HG02678 (cell line): Measurements from ENCODE around the gene HDDC3.

Experiments
- ATAC-seq: cut with Tn5 transposase; IDR thresholded peaks from one replicate; pipeline ENCODE4 v1.9.1; 2021; ENCODE audit warnings: mild to moderate bottlenecking, moderate library complexity; ENCODE audit not compliant: unreplicated experiment

HDDC3 gene, protein sequence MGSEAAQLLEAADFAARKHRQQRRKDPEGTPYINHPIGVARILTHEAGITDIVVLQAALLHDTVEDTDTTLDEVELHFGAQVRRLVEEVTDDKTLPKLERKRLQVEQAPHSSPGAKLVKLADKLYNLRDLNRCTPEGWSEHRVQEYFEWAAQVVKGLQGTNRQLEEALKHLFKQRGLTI

DNA sequence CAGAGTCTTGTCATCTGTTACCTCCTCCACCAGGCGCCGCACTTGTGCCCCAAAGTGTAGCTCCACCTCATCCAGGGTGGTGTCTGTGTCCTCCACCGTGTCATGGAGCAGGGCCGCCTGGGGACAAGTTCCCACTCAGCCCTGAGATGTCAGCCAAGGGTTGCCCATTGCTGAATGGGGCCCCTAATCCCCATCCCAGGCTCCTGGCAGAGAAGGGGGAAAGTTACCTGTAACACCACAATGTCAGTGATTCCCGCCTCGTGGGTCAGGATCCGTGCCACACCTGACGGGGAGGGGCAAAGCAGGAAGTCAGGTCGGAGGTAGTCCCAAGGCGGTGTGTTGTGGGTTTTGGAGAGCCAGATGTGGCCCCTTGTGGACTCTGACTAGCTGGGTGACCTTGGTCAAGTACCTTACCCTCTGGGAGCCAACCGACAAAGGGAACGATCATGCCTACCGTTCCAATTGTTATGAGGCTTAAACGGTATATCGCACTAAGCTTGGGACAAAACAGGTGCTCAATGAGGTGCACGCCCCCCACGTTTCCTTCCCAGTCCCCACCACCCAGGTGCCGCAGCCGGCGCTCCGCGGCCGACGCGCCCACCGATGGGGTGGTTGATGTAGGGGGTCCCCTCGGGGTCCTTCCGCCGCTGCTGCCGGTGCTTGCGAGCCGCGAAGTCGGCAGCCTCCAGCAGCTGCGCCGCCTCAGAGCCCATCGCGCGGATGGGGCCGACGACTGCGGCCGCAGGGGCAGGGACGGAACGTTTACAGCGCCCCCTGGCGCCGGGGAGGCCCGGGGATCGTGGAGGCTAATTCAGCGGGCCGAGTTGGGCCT, at the start of gene HDDC3:
Gene HDDC3 (minus strand): TSS at position 722 of the 832 bp plus-strand sequence. CDS start 9 bp downstream, at position 713.
- peak; percentile 47 for ATAC-seq

DNA sequence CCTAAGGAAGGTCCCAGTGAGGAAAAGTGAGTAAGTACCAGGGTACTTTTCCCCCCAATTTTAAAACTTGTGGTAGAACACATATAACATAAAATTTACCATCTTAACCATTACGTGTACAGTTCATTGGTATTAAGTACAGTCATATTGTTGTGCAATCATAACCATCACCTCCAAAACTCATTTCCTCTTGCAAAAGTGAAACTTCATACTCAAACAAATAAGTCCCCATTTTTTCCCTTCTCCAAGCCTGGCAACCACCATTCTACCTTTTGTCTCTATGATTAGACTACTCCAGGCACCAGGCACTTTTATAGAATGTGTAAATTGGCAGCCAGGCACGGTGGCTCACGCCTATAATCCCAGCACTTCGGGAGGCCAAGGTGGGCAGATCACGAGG, 49.8 kb upstream of the HDDC3 start:
- peak; percentile 41 for ATAC-seq

DNA sequence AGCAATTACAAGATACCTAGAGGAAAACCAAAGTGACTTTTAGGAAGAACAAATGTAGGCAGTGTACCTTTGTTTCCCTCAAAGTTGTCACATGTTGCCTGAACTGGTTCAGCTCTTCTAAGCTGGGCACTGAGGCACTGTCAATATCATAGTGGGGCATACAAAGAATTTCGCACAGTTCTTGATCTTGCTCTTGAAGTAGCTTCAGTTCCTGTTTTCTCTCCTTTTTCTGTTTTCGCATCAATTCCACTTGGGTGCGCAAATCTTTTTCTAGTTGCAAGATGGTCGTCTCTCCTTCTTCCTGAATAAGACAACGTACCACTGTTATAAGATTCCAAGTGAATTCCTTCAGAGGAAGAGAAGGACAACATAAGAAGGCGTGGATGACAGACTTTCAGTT, 49.3 kb upstream of the HDDC3 start:
- ATAC-seq: peak; percentile 68

DNA sequence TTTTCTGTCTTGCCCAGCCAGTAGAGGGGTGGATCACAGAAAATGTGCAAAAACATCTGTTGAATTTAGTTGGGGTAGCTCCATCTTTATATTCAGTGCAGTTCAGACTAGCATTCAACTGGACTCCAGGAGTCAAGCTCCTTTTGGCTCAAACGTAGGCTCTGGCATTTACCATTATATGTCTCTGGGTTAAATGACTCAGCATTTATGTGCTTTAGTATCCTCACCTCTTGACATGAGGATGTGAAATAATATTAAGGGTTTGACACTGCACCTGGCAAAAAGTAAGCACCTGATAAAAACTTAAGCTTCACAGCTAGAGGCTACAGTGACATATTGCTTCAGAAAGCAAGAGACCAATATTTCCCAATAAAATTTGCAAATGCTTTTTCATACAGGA, 47.2 kb upstream of the HDDC3 start:
- ATAC-seq: no peak

DNA sequence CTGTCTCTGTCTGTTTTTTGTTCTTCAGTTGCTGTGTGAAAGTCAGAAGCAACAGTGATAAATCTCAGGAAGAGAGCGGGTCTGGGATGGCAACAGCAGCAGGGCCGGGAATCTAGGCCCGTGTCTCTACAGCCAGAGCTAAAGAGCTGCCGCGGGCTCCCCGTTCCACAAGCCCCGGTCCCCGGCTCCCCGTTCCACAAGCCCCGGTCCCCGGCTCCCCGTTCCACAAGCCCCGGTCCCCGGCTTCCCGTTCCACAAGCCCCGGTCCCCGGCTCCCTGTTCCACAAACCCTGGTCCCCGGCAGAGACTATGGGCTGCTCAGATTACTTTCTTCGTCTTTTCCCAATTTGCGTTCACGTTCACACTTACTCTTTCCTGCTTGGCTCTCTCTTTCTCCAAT, 41.9 kb upstream of the HDDC3 start:
- ATAC-seq: no peak

DNA sequence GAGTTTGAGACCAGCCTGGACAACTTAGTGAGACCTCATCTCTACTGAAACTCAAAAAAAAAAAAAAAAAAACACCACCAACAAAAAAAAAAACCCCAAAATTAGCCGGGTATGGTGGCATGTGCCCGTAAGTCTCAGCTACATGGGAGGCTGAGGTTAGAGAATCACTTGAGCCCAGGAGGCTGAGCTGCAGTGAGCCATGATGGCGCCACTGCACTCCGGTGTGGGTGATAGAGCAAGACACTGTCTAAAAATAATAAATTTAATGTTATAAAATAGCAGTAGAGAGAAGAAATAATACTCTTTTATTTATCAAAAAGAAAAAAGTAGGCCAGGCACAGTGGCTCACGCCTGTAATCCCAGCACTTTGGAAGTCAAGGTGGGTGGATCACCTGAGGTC, 39.8 kb upstream of the HDDC3 start:
- no peak for ATAC-seq

DNA sequence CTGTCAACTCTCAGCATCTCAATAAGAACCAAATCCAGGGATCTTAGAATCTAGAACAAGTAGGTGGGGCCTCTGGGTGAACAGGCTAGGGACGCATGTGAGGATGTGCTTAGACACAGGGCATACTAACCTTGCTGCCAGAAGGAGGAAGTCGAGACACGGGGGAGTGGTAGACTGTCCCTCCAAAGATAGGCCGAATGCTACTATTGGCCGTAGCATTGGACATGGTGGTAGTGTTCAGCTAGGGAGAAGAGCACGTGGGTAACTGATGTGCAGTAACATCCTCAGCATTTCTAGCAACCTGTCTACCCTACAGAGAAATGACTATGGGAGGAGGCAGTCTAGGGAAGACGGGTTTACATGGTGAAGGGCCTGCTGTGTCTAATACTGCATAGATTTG, 37.9 kb upstream of the HDDC3 start:
- ATAC-seq: no peak

DNA sequence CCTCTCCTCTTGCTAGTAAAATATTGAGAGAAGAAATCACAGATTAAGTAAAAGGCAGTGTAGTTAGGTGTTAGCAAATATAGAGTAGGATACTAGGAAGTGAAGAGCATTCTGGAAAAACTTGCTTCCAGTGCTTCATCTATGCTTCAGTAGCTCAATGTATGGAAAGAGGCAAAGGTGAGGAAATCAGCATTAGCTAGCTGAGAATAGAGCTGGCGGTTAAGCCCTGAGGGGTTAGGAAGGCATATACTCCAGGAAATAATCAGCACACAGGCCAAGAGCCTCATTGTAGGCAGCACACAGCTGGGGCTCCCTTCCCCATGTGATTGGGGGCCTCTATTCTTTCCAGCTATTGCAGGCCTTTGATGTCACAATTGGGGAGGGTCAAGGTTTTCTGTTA, 36.1 kb upstream of the HDDC3 start:
- no peak for ATAC-seq

DNA sequence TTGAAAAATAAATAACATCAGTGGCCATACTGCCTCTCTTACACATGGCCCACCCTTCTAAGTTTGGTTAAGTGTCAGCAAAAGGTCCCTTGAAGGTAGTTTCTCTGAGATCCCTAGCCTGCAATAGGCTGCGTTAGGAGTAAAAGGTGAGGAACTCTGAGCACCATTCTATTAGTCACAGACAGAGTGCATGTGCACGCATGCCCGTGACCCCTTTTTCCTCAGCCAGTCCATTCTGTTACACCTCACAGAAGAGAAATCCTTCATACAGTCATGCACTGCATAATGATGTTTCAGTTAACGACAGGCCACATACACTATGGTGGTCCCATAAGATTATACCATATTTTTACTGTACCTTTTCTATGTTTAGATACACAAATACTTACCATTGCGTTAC, 34.9 kb upstream of the HDDC3 start:
- ATAC-seq: no peak

DNA sequence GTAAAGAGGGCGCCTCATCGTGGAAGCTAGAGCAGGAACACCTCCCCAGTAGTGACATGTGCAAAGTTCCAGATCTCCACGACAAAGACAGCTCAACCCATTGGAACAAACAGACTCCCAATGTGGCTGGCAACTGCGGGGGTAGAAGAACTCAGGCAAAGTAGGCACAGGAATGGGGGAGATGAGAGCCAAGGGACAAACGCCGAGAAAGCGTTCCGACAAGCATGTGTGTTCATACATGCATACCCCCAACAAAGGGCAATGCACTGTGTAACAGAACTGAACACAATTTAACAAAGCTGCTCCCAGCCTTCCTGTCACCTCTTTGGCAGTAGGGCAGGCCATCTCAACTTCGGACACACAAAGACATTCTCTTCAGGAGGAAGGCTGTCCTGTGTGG, 33.9 kb upstream of the HDDC3 start:
- no peak for ATAC-seq

DNA sequence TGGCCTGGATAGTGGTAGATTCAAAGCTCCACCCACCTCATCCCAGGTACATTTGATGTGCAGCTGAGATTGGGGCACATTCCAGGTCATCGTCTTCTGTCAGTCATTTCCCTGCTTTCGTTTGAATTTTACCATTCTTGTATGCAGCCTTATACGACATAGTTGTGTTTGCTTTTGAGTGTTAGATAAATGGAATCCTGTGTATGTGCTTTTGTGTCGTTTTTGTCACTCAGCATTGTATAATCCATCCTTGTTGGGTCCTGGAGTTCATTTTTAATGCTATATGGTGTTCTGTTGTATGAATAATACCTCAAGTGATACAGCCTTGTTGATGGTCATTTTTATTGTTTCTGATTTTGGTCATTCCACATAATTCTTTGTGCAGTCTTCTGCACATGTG, 29.7 kb upstream of the HDDC3 start:
- ATAC-seq: no peak

DNA sequence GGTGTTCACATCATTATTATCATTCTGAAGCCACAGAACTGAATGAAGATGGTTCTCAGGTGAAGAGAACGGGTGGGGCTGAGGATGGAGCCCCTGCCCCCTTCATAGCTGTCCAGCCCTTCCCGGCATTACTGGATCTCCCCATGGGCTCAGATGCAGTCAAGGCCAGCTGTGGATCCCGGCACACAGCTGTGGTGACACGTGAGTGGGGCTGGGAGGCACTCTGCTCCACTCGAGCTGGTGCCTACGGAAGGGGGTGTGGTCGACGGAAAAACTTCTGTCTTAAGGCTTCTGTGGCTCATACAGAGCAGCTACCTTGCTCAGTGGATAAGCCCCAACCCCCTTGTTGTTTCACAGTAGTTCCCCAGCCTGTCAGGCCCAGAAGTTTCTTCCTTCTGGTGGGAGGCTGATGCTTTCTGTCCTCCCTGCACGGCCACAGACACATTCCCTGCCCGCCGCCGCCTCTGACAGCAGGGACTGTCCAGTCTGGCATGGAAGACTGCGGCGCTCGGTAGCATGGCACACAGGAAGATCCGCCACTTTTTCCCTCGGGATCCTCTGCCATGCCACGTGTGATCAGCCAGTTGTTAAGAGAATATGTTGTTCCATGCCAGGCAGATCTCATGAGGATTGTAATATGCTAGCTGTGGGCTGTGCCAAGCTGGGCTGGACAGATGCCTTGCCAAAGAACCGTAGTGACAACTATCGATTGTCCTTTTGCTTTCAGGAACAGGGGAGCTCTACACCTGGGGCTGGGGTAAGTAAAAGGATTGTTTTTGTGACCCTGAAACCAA, 28.1 kb upstream of the HDDC3 start:
- no peak for ATAC-seq

DNA sequence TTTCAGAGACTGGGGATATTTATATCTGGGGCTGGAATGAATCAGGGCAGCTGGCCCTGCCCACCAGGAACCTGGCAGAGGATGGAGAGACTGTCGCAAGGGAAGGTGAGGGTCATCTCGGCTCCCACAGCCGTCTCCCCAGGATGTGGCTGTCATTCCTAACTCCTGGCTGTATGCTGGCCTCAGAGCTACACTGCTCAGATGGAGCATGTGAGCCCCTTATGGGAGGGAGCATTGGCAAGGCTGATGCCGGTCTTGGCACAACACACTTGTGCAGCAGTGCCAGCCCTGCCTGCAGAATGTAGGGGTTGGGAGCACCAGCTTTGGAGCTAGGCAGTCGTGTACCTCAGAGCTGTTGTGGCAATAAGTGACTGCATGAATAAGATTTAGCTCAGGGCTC, 27.5 kb upstream of the HDDC3 start:
- ATAC-seq: no peak

DNA sequence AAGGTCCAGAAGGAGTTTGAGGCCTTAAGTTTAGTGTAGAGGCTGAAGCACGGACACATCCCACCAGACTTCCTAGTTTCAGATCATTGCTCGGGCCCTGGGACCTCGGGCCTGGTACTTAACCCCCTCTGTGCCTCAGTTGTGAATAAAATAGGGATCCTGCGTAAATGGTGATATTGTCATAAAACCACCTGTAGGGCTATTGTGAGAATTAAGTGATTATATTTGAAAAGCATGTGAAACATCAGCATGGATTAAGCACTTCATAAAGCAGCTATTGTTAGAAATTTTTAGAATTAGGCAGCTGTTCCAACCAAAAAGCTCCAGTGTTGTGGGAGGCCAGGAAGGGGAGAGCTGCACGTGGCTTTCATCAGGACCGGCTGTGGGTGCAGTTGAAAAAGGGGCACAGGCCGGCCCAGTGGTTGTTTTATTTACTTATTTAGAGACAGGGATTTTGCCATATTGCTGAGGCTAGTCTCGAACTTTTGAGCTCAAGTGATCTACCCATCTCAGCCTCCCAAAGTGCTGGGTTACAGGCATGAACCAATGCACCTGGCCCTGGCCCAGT, 26.8 kb upstream of the HDDC3 start:
- no peak for ATAC-seq

DNA sequence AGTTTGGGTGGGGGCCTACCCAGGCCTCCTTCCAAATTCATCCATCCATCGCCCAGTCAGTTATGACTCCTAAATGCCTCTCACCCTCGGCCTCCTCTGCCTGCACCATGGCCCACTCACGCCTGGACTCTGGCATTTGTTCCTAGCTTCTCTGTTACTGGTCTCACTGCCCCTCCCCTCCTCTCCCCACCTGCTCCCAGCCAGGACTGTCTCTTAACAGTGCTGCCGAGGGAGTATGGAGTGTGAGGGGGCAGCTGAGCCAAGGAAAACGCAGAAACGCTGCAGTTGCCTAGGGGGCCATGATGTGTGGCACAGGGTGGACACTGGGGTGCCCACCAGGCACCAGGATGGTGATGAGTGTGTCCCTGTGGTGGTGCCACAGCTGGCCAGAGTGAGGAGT, 25.4 kb upstream of the HDDC3 start:
- ATAC-seq: no peak

DNA sequence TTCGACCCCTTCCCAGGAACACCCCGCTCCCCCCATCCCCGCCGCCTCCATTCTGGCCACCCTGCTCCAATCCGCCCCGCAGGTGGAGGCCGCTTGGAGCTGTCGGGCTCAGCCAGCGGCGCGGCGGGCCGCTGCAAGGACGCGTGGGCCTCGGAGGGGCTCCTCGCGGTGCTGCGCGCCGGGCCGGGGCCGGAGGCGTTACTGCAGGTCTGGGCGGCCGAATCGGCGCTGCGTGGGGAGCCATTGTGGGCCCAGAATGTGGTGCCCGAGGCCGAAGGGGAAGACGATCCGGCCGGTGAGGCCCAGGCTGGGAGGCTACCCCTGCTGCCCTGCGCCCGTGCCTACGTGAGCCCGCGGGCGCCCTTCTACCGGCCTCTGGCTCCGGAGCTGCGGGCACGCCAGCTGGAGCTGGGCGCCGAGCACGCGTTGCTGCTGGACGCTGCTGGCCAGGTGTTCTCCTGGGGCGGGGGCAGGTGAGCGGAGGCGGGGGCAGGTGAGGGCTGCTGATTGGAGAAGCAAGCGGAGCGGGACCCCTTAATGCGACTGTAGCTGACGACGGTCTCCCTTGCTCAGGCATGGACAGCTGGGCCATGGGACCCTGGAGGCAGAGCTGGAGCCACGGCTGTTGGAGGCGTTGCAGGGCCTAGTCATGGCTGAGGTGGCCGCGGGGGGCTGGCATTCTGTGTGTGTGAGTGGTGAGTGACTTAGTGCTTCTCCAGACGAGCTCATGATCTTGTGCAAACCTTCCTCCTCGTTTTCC, 24.9 kb upstream of the HDDC3 start:
- ATAC-seq: no peak

DNA sequence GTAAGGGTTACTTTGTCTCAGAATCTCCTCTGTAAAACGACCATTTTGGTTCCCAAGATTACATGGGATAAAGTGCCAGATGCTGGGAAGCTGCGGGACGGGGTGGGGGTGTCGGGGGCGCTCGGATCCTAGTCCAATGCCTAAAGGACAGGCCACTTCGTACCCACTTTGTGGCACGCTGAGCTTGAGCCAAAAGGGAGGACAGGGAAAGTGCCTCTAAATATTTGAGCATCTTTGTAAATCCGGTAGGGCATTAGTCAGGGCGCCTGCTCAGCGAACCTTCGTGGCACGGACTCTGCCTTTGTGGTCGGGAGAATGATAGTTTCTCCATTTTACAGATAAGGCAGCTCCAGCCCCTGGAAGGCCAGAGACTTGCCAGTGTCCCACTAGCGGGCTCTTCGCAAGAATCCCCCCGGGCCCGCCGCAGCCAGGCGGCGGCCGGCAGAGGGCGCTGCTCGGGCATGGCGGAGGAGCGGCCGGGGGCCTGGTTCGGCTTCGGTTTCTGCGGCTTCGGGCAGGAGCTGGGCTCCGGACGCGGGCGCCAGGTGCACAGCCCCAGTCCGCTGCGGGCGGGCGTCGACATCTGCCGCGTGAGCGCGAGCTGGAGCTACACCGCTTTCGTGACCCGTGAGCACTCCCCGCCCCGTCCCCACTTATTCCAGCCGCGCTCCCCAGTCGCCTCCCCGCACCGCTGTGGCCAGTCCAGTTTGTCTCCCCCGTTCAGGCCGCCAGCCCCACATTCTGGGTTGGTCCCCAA, 24.1 kb upstream of the HDDC3 start:
- ATAC-seq: peak; percentile 38

DNA sequence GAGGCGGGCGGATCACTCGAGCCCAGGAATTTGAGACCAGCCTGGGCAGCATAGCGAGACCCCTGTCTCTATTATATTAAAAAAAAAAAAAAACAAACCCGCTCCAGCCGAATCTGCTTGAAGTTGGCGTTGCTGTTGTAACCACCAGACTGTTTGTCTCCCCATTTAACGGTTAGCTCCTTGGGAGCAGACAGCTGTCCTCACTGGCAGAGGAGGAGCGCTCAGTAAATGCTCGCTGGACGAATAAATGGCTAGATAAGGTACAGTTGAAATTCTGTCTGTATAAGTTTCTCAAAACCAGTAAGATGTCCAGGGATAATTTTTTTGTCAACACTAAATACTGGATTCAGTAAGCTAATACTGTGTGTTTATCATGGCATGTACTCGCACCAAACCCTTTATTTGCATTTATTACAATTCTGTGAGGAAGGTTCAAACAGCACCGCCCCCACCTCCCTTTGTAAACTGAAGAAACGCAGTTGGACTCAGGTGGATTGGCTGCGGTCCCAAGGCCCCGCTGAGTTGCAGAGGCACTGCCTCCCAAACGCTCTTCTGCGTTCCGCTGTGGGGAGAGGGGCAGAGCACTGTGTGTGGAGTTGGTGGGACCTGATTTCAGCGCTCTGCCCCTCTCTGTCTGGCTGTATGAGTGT, 23.4 kb upstream of the HDDC3 start:
- ATAC-seq: no peak
